Mucosa of stomach (tissue), 1 donor: Measurements from ENCODE around the gene PODNL1.

ENCODE experiments used
- H3K27me3 ChIP-seq: one replicate; pipeline ENCODE4 v1.7.0; 2013; ENCODE audit warnings: mild to moderate bottlenecking, low read length; ENCODE audit not compliant: control insufficient read depth, insufficient read depth
- H3K36me3 ChIP-seq: one replicate; pipeline ENCODE4 v1.7.0; 2013; ENCODE audit warnings: low read length; ENCODE audit not compliant: control insufficient read depth, insufficient read depth
- H3K4me1 ChIP-seq: one replicate; pipeline ENCODE4 v1.7.0; 2013; ENCODE audit warnings: mild to moderate bottlenecking, low read length; ENCODE audit not compliant: control insufficient read depth, insufficient read depth
- H3K4me3 ChIP-seq: one replicate; pipeline ENCODE4 v1.7.0; 2013; ENCODE audit warnings: low read length
- H3K9ac ChIP-seq: one replicate; pipeline ENCODE4 v1.7.0; 2013; ENCODE audit warnings: mild to moderate bottlenecking, low read length, moderate library complexity
- H3K9me3 ChIP-seq: one replicate; pipeline ENCODE4 v1.7.0; 2013; ENCODE audit warnings: mild to moderate bottlenecking, low read length, moderate library complexity; ENCODE audit not compliant: control insufficient read depth
- donor health status: Pancreatic carcinoma.

The PODNL1 gene

GRCh38 chr19:13938301-13939064 is at the start of gene PODNL1:
PODNL1 (minus strand) TSS chr19:13938417; CDS start chr19:13938181, 236 bp downstream.
- Histone ChIP-seq H3K9ac (no peak within 1 kb of the TSS), H3K4me3 (no peak within 1 kb of the TSS), H3K4me1 (no peaks in the 10 kb centered on the region), H3K27me3 (peaks cover 9% of the 10 kb centered on the region), H3K9me3 (no peaks in the 10 kb centered on the region), H3K36me3 (no peaks in the 10 kb centered on the region)

DNA sequence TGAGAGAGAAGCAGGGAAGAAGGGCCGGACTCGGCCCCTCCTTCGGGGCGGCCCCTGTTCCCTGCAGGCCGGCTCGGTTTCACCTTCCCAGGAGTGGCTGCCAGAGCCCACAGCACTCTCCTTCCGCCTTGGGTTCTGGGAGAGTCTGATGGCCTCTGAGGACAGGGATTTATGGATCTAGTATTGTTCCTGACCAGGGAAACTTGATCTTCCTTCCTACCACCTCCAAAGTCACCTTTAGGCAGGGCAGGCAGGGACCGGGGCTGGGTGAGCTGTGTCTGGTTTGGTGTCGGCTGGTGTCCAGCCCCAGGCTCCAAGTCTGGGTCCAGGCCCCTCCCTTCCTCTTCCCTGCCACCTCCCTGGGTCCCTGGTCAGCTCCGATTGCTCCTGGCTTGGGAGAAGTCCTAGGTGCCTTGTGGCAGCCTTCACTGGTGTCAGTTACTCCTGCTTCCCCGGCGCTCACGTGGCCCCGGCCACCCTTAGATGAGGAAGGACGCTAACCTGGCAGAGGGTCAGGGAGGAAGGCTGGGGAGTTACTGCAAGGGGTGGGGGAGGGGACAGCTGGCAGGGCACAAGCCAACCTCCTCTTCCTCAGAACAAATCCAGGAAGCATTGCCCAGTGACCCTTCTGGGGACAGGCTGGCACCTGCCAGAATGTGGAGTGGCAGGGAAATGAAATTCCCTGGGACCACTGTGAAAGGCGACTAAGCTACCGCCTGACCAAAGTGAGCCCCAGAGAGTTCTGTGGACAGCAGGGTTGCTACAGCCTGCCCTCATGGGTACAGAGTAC is 49.1 kb upstream of the PODNL1 start:
- Histone ChIP-seq H3K9me3 (no peaks in the 10 kb centered on the region), H3K4me3 (no peak overlapping the region), H3K36me3 (peaks cover 5% of the 10 kb centered on the region), H3K4me1 (peaks cover 14% of the 10 kb centered on the region), H3K27me3 (no peaks in the 10 kb centered on the region), H3K9ac (peak overlapping the region; percentile 43)

GRCh38 chr19:13986348-13986904 is 48.2 kb upstream of the PODNL1 start:
- H3K4me1 ChIP-seq: peaks cover 14% of the 10 kb centered on the region

GRCh38 chr19:13985771-13986347 is 47.6 kb upstream of the PODNL1 start:
- Histone ChIP-seq H3K4me1 (peaks cover 14% of the 10 kb centered on the region), H3K9me3 (no peaks in the 10 kb centered on the region), H3K9ac (peak overlapping the region; percentile 57), H3K27me3 (no peaks in the 10 kb centered on the region), H3K4me3 (no peak overlapping the region), H3K36me3 (no peaks in the 10 kb centered on the region)

More at GRCh38 chr19:13986348-13986904, 48.2 kb upstream of the PODNL1 start:
- Histone ChIP-seq H3K9ac (peak overlapping the region; percentile 57), H3K27me3 (no peaks in the 10 kb centered on the region), H3K4me3 (no peak overlapping the region), H3K36me3 (no peaks in the 10 kb centered on the region), H3K9me3 (no peaks in the 10 kb centered on the region)

GRCh38 chr19:13984875-13985741 is 46.9 kb upstream of the PODNL1 start:
- H3K27me3 ChIP-seq: no peaks in the 10 kb centered on the region
- H3K36me3 ChIP-seq: no peaks in the 10 kb centered on the region
- H3K4me3 ChIP-seq: no peak overlapping the region
- H3K9ac ChIP-seq: peak overlapping the region; percentile 57
- H3K9me3 ChIP-seq: no peaks in the 10 kb centered on the region
- H3K4me1 ChIP-seq: peaks cover 14% of the 10 kb centered on the region

- no peaks in the 10 kb centered on the region for H3K9me3 ChIP-seq
- H3K4me1 ChIP-seq: peaks cover 20% of the 10 kb centered on the region
- no peaks in the 10 kb centered on the region for H3K27me3 ChIP-seq
- no peak overlapping the region for H3K9ac ChIP-seq
- no peaks in the 10 kb centered on the region for H3K36me3 ChIP-seq
- no peak overlapping the region for H3K4me3 ChIP-seq
These were observed 46.0 kb upstream of the PODNL1 start for GRCh38 chr19:13984186-13984585.

GRCh38 chr19:13983213-13983889 is 45.1 kb upstream of the PODNL1 start:
- H3K4me1 ChIP-seq: peaks cover 23% of the 10 kb centered on the region
- no peak overlapping the region for H3K9ac ChIP-seq
- H3K27me3 ChIP-seq: no peaks in the 10 kb centered on the region
- no peak overlapping the region for H3K4me3 ChIP-seq
- H3K9me3 ChIP-seq: no peaks in the 10 kb centered on the region
- no peaks in the 10 kb centered on the region for H3K36me3 ChIP-seq

DNA sequence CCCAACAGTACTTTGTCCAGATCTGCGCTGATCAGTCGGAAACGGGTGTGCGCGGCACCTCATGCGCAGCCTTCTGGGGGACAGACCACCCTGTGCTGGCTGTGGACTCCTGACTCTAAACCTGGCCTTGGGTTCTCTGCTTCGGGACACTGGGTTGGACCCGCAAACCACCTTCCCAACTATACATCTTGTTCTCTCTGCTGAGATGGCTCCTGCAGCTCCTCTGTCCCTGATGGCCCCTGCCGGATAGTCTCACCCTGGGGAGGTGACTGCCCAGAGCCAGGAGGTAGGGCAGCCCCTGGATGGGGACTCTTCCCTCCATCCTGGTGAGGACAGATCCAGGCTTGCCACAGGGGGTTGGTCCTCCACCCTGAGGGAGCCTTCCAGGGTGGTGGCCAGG is 44.6 kb upstream of the PODNL1 start:
- peaks cover 29% of the 10 kb centered on the region for H3K4me1 ChIP-seq
- no peaks in the 10 kb centered on the region for H3K36me3 ChIP-seq
- no peak overlapping the region for H3K9ac ChIP-seq
- H3K9me3 ChIP-seq: no peaks in the 10 kb centered on the region
- H3K4me3 ChIP-seq: no peak overlapping the region
- H3K27me3 ChIP-seq: no peaks in the 10 kb centered on the region

GRCh38 chr19:13981988-13982501 is 43.8 kb upstream of the PODNL1 start:
- Histone ChIP-seq H3K27me3 (no peaks in the 10 kb centered on the region), H3K36me3 (no peaks in the 10 kb centered on the region), H3K9ac (no peak overlapping the region), H3K4me3 (no peak overlapping the region), H3K9me3 (no peaks in the 10 kb centered on the region), H3K4me1 (peaks cover 26% of the 10 kb centered on the region)

GRCh38 chr19:13981467-13981866 is 43.2 kb upstream of the PODNL1 start:
- H3K36me3 ChIP-seq: no peaks in the 10 kb centered on the region
- no peak overlapping the region for H3K4me3 ChIP-seq
- peaks cover 21% of the 10 kb centered on the region for H3K4me1 ChIP-seq
- no peaks in the 10 kb centered on the region for H3K27me3 ChIP-seq
- H3K9me3 ChIP-seq: no peaks in the 10 kb centered on the region
- no peak overlapping the region for H3K9ac ChIP-seq

DNA sequence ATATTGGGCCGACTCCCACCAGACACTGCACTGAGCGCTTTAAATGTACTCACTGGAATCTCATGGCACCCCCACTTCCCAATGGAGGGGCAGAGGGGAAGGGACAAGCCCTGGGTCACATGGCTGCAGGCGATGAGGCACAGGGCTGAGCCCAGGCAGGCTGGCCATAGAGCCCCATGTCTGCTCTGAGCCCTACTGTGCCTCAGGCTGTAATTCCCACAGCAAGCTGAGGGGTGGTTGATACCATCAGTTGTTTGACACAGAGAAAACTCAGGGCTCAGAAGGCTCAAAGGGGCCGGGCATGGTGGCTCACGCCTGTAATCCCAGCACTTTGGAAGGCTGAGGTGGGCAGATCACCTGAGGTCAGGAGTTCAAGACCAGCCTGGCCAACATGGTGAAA is 42.8 kb upstream of the PODNL1 start:
- H3K36me3 ChIP-seq: no peaks in the 10 kb centered on the region
- H3K27me3 ChIP-seq: no peaks in the 10 kb centered on the region
- H3K4me1 ChIP-seq: peaks cover 19% of the 10 kb centered on the region
- no peaks in the 10 kb centered on the region for H3K9me3 ChIP-seq
- no peak overlapping the region for H3K4me3 ChIP-seq
- no peak overlapping the region for H3K9ac ChIP-seq
